H1 (cell line): ENCODE data around the gene SLC9A4.

Experiments used
- ASH2L ChIP-seq: fragments of 200-600, 300-600 bp; sonication (generic); IDR thresholded peaks from one replicate; pipeline ENCODE4 v1.7.1; 2017; ENCODE audit warnings: low read length
- CTCF ChIP-seq, 3 experiments: IDR thresholded peaks; 1 replicate in 2 of 3; 2 replicates in 1 of 3; pipeline versions ENCODE4 v1.5.1 to v1.6.1; 2011; ENCODE audit warnings: low read length in 3 of 3, mild to moderate bottlenecking in 3 of 3, inconsistent platforms in 2 of 3, low read depth in 1 of 3, moderate library complexity in 1 of 3; ENCODE audit not compliant: insufficient read depth in 1 of 3; ENCODE audit errors: control extremely low read depth in 1 of 3
- EZH2 ChIP-seq: fragments of 200-600 bp; sonication (generic); IDR thresholded peaks from 2 replicates; pipeline ENCODE4 v1.7.1; 2012; ENCODE audit warnings: low read depth, mild to moderate bottlenecking, moderate library complexity, low read length, inconsistent platforms; ENCODE audit not compliant: severe bottlenecking
- HDAC2 ChIP-seq, 2 experiments: fragments of 300-600 bp in 1 of 2; sonication (generic) in 1 of 2; IDR thresholded peaks; 2 replicates each; pipeline ENCODE4 v1.6.1; 2011 to 2012; ENCODE audit warnings: low read depth in 2 of 2, low read length in 2 of 2, mild to moderate bottlenecking in 2 of 2, moderate library complexity in 2 of 2, borderline replicate concordance in 1 of 2, inconsistent platforms in 1 of 2
- POLR2A ChIP-seq, 2 experiments: IDR thresholded peaks; 1 replicate in 1 of 2; 2 replicates in 1 of 2; pipeline ENCODE4 v1.6.1; 2011; ENCODE audit warnings: low read depth in 2 of 2, low read length in 2 of 2, mild to moderate bottlenecking in 2 of 2; ENCODE audit errors: control extremely low read depth in 1 of 2
- RXRA ChIP-seq: IDR thresholded peaks from 2 replicates; pipeline ENCODE4 v1.6.1; 2011; ENCODE audit warnings: low read depth, mild to moderate bottlenecking, low read length, moderate library complexity; ENCODE audit not compliant: insufficient read depth
- SUZ12 ChIP-seq: fragments of 200-600 bp; sonication (generic); IDR thresholded peaks from 2 replicates; pipeline ENCODE4 v1.6.1; 2012; ENCODE audit warnings: mild to moderate bottlenecking, inconsistent platforms, low read length, moderate library complexity, mixed read lengths
- TAF1 ChIP-seq: IDR thresholded peaks from 2 replicates; pipeline ENCODE4 v1.6.1; 2011; ENCODE audit warnings: mild to moderate bottlenecking, low read depth, low read length
- TCF12 ChIP-seq: IDR thresholded peaks from 2 replicates; pipeline ENCODE4 v1.6.1; 2011; ENCODE audit warnings: low read depth, mild to moderate bottlenecking, low read length
- YY1 ChIP-seq: IDR thresholded peaks from 2 replicates; pipeline ENCODE4 v1.6.1; 2011; ENCODE audit warnings: low read depth, mild to moderate bottlenecking, low read length

GRCh38 chr2:102438578-102438977 lies 34.4 kb upstream of the SLC9A4 start:
- TF ChIP-seq CTCF (IDR thresholded peaks at IDR 0.05; ENCODE audit: control extremely low read depth in 1 of 3, insufficient read depth in 1 of 3, low read depth in 1 of 3, low read length in 3 of 3) (no peak), EZH2 (no peak), HDAC2 (IDR thresholded peaks at IDR 0.05; ENCODE audit: borderline replicate concordance in 1 of 2, low read depth in 2 of 2, low read length in 2 of 2) (no peak), YY1 (no peak), POLR2A (IDR thresholded peaks at IDR 0.05; ENCODE audit: control extremely low read depth in 1 of 2, low read depth in 2 of 2, low read length in 2 of 2) (no peak), ASH2L (no peak), SUZ12 (no peak), TCF12 (no peak), RXRA (no peak), TAF1 (no peak)
